OCI-LY3 (cell line): ENCODE results near the gene MAMLD1.

ENCODE experiments used
- H2AFZ ChIP-seq: fragments of 200-600, 300-600 bp; shearing (Covaris generic); 2 replicates; pipeline ENCODE4 v1.6.0; 2014; ENCODE audit warnings: antibody characterized with exemption, low read depth, low read length
- H3K27ac ChIP-seq: fragments of 200-600, 300-600 bp; sonication (generic); 2 replicates; pipeline ENCODE4 v1.5.1; 2014; ENCODE audit warnings: mild to moderate bottlenecking, low read length, moderate library complexity, mixed read lengths
- H3K27me3 ChIP-seq: fragments of 200-600, 300-600 bp; sonication (generic); 2 replicates; pipeline ENCODE4 v1.6.1; 2014; ENCODE audit warnings: low read depth, low read length, mixed read lengths
- H3K36me3 ChIP-seq: fragments of 200-600, 300-600 bp; sonication (generic); replicated peaks from 2 replicates; pipeline ENCODE3; 2014; ENCODE audit warnings: low read depth, low read length, mixed read lengths
- H3K4me1 ChIP-seq: fragments of 300-600, 200-600 bp; sonication (generic); 2 replicates; pipeline ENCODE4 v1.6.1; 2014; ENCODE audit warnings: low read length, mixed read lengths
- H3K4me2 ChIP-seq: fragments of 200-600, 300-600 bp; sonication (generic); 2 replicates; pipeline ENCODE4 v1.6.1; 2014; ENCODE audit warnings: low read length, mixed read lengths
- H3K4me3 ChIP-seq: fragments of 300-600, 200-600 bp; sonication (generic); 2 replicates; pipeline ENCODE4 v1.5.1; 2014; ENCODE audit warnings: antibody characterized with exemption, mild to moderate bottlenecking, low read length, moderate library complexity
- H3K79me2 ChIP-seq: fragments of 300-600, 200-600 bp; shearing (Covaris generic); 2 replicates; pipeline ENCODE4 v1.6.1; 2014; ENCODE audit warnings: mild to moderate bottlenecking, low read length, mixed read lengths
- H3K9ac ChIP-seq: fragments of 300-600, 200-600 bp; shearing (Covaris generic); 2 replicates; pipeline ENCODE4 v1.6.0; 2014; ENCODE audit warnings: mild to moderate bottlenecking, low read length, moderate library complexity
- H3K9me3 ChIP-seq: fragments of 200-600, 300-600 bp; shearing (Covaris generic); 2 replicates; pipeline ENCODE4 v1.6.1; 2014; ENCODE audit warnings: low read length, mixed read lengths; ENCODE audit not compliant: insufficient read depth
- H4K20me1 ChIP-seq: fragments of 200-600, 300-600 bp; sonication (generic); 2 replicates; pipeline ENCODE4 v1.6.1; 2016; ENCODE audit warnings: low read length, mixed read lengths; ENCODE audit not compliant: insufficient read depth
- CTCF ChIP-seq: fragments of 200-600, 300-600 bp; sonication (generic); IDR thresholded peaks from 2 replicates; pipeline ENCODE4 v1.5.1; 2014; ENCODE audit warnings: antibody characterized with exemption, low read length, low read depth
- EZH2phosphoT487 ChIP-seq: fragments of 200-600 bp; shearing (Covaris generic); IDR thresholded peaks from 2 replicates; pipeline ENCODE4 v1.6.1; 2018; ENCODE audit warnings: antibody characterized with exemption, mixed run types, low read depth

The MAMLD1 gene

GRCh38 chrX:150478496-150479492, 115.7 kb downstream of the MAMLD1 start:
- H4K20me1 ChIP-seq, result no peaks in the 10 kb centered on the region
- H3K36me3 ChIP-seq, result no peaks in the 10 kb centered on the region
- peak overlapping the region; percentile 67 for H3K4me3 ChIP-seq
- H3K4me1 ChIP-seq, result peaks cover 54% of the 10 kb centered on the region
- peak overlapping the region; percentile 60 for H3K9ac ChIP-seq
- peak overlapping the region; percentile 76 for H3K27ac ChIP-seq
- no peaks in the 10 kb centered on the region for H3K79me2 ChIP-seq
- no peaks in the 10 kb centered on the region for H3K27me3 ChIP-seq
- no peaks in the 10 kb centered on the region for H3K9me3 ChIP-seq
- H3K4me2 ChIP-seq, result peak overlapping the region; percentile 92
- no peak for TF ChIP-seq CTCF
- no peak for TF ChIP-seq EZH2phosphoT487
- no peak overlapping the region for H2AFZ ChIP-seq

DNA sequence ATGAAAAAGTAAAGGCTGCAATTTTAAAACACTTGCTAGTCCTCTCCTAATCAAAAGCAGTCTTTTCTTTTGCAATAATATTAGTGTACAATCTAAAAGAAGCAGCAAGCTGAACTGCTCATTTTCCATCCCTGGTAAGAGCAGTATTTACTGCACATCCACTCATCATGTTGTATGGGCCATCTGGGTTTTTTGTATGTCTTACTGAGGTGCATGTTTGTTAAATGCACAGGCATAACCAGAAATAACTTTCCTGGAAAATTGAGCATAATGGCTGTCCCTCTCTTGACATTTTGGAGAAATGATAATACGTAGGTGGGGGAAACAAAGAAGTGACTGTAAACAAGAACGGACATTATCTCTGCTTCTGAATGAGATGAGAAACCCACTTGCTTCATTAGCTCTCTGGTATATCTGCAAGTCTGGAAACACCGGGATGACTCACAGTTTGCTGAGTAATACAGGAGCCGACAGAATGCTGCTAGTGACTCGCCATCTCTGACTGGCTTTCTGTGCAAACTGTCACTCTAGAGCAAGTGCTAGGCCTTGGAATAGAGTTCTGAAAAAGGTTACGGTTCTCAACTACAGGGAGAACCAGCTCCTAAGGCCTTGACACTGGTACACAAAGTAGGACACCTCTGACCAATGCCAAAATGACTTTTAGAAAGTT, 119.6 kb downstream of the MAMLD1 start:
- TF ChIP-seq EZH2phosphoT487 (no peak), CTCF (no peak)
- Histone ChIP-seq H3K36me3 (no peaks in the 10 kb centered on the region), H3K4me2 (peak overlapping the region; percentile 38), H3K4me3 (0 out of 2 replicates have a peak overlapping the region, but pooled peaks have one; percentile 10), H3K79me2 (no peaks in the 10 kb centered on the region), H3K27ac (no peak overlapping the region), H3K9me3 (no peaks in the 10 kb centered on the region), H3K9ac (no peak overlapping the region), H3K27me3 (no peaks in the 10 kb centered on the region), H2AFZ (no peak overlapping the region), H4K20me1 (no peaks in the 10 kb centered on the region), H3K4me1 (peaks cover 46% of the 10 kb centered on the region)

GRCh38 chrX:150483356-150483985, 120.4 kb downstream of the MAMLD1 start:
- no peak for TF ChIP-seq EZH2phosphoT487
- TF ChIP-seq CTCF, result no peak

GRCh38 chrX:150486011-150486410, 122.9 kb downstream of the MAMLD1 start:
- Histone ChIP-seq H3K9ac (no peak overlapping the region), H2AFZ (no peak overlapping the region), H3K9me3 (no peaks in the 10 kb centered on the region), H3K4me2 (no peak overlapping the region), H4K20me1 (no peaks in the 10 kb centered on the region), H3K27me3 (no peaks in the 10 kb centered on the region), H3K4me1 (peaks cover 20% of the 10 kb centered on the region), H3K79me2 (no peaks in the 10 kb centered on the region), H3K36me3 (no peaks in the 10 kb centered on the region), H3K27ac (no peak overlapping the region), H3K4me3 (no peak overlapping the region)
- TF ChIP-seq CTCF, result peak; percentile 75
- no peak for TF ChIP-seq EZH2phosphoT487

More at GRCh38 chrX:150483356-150483985, 120.4 kb downstream of the MAMLD1 start:
- Histone ChIP-seq H3K9me3 (no peaks in the 10 kb centered on the region), H3K79me2 (no peaks in the 10 kb centered on the region), H3K9ac (no peak overlapping the region), H3K4me2 (peak overlapping the region; percentile 38; the same call in 1 of the 2 replicates), H4K20me1 (no peaks in the 10 kb centered on the region), H3K27ac (no peak overlapping the region), H3K27me3 (no peaks in the 10 kb centered on the region), H2AFZ (no peak overlapping the region), H3K4me3 (no peak overlapping the region), H3K36me3 (no peaks in the 10 kb centered on the region), H3K4me1 (peaks cover 38% of the 10 kb centered on the region)
